Cardiac muscle cell (in vitro differentiated cells and primary cell): ENCODE results near the gene KREMEN2. TPM values are rescaled to one million over a fixed set of nuclear protein-coding genes. Genes with fewer than 3 reads are reported as not detected.

Experiments used
- DNase-seq, 2 donors: peaks; one replicate each; pipeline versions ENCODE4 v3.0.0 to v3.0.0-alpha.2; 2010 to 2017; ENCODE audit warnings: low read depth in 1 of 2, low spot score in 1 of 2
- H3K27ac ChIP-seq: fragments of 200-600 bp; sonication (generic); 2 replicates; pipeline ENCODE4 v1.5.1; 2016
- H3K27me3 ChIP-seq: fragments of 200-600 bp; sonication (generic); 2 replicates; pipeline ENCODE4 v1.6.0; 2016; ENCODE audit warnings: control low read depth
- H3K36me3 ChIP-seq: fragments of 200-600 bp; sonication (generic); 2 replicates; pipeline ENCODE4 v1.5.1; 2016; ENCODE audit warnings: control low read depth
- H3K4me1 ChIP-seq: fragments of 200-600 bp; sonication (generic); 2 replicates; pipeline ENCODE4 v1.8.1; 2017; ENCODE audit warnings: low read depth, mild to moderate bottlenecking, mixed run types
- H3K4me3 ChIP-seq: fragments of 200-600 bp; sonication (generic); 2 replicates; pipeline ENCODE4 v1.5.1; 2016; ENCODE audit warnings: mild to moderate bottlenecking
- H3K9me3 ChIP-seq: fragments of 200-600 bp; sonication (generic); 2 replicates; pipeline ENCODE4 v1.5.1; 2017; ENCODE audit warnings: low read depth, mild to moderate bottlenecking, control low read depth
- polyA plus RNA-seq: library from polyadenylated mRNA; unstranded; fragments of >200 nt; fragmentation: Nextera tagmentation; extraction: Ambion mirVana; gene quantifications from 2 replicates; pipeline ENCODE4 v1.2.1, GENCODE V29; 2016
- total RNA-seq: library from RNA; depleted of rRNA; stranded (reverse); fragments of >200 nt; gene quantifications from 2 replicates; pipeline ENCODE4 v1.2.3, GENCODE V29; 2016
- TF ChIP-seq, protein P1 (sequence below): IDR thresholded peaks from 2 replicates; pipeline ENCODE4 v1.5.1; 2012; ENCODE audit warnings: low read depth, mild to moderate bottlenecking, low read length

Gene KREMEN2
- total and polyA plus RNA-seq, 2 experiments from 2014 or later, result 2.5 to 3.9 TPM

GRCh38 chr16:2955779-2956578 is 8.1 kb upstream of the KREMEN2 start:
- TF ChIP-seq, protein P1, sequence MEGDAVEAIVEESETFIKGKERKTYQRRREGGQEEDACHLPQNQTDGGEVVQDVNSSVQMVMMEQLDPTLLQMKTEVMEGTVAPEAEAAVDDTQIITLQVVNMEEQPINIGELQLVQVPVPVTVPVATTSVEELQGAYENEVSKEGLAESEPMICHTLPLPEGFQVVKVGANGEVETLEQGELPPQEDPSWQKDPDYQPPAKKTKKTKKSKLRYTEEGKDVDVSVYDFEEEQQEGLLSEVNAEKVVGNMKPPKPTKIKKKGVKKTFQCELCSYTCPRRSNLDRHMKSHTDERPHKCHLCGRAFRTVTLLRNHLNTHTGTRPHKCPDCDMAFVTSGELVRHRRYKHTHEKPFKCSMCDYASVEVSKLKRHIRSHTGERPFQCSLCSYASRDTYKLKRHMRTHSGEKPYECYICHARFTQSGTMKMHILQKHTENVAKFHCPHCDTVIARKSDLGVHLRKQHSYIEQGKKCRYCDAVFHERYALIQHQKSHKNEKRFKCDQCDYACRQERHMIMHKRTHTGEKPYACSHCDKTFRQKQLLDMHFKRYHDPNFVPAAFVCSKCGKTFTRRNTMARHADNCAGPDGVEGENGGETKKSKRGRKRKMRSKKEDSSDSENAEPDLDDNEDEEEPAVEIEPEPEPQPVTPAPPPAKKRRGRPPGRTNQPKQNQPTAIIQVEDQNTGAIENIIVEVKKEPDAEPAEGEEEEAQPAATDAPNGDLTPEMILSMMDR, result no peak
- no peak for DNase-seq

DNA sequence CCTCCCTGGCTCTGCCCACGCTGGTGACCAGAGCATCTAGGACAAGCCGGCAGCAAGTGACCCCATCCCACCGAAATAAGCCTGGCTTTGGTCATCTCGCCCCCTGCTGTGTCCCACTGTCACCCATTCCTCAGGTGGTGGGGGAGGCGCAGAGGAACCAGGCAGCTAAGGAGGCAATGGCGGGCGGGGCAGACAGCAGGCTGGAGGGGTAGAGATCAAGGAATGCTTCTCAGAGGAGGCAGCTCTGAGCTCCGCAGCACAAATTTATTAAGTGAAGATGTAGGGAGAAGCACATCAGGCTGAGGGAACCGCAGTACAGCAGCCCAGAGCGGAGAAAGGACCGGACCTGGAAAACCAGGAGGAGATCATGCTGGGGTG is 7.5 kb upstream of the KREMEN2 start:
- Histone ChIP-seq H3K36me3 (no peaks in the 10 kb centered on the region), H3K4me1 (no peaks in the 10 kb centered on the region), H3K27ac (no peak overlapping the region), H3K4me3 (no peak overlapping the region), H3K27me3 (no peaks in the 10 kb centered on the region), H3K9me3 (no peaks in the 10 kb centered on the region)
- TF ChIP-seq, protein P1, result no peak
- DNase-seq, result no peak

More at GRCh38 chr16:2955779-2956578, 8.1 kb upstream of the KREMEN2 start:
- Histone ChIP-seq H3K36me3 (no peaks in the 10 kb centered on the region), H3K9me3 (no peaks in the 10 kb centered on the region), H3K27ac (no peak overlapping the region), H3K4me1 (no peaks in the 10 kb centered on the region), H3K4me3 (no peak overlapping the region), H3K27me3 (no peaks in the 10 kb centered on the region)

DNA sequence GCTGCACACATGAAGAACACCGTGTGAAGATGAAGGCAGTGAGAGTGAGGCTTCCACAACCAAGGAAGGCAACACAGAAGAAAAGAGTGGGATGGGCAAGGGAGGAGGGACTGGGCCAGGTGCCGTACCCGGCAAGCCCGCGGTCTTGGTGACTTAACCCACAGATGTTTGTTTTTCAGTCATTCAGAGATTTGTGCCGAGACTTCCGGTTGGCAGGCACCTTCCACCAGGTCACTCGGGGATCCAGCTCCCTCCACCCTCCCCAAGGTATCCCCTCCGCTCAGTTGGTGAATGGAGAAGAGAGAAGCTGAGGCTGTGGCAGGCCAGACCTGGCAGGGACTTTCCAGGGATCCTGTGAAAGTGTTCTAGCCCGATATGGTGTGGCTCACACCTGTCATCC is 4.9 kb upstream of the KREMEN2 start:
- H3K27ac ChIP-seq, result no peak overlapping the region
- peaks cover 3% of the 10 kb centered on the region for H3K4me1 ChIP-seq
- no peaks in the 10 kb centered on the region for H3K36me3 ChIP-seq
- TF ChIP-seq, protein P1, result no peak
- peaks cover 21% of the 10 kb centered on the region for H3K27me3 ChIP-seq
- no peaks in the 10 kb centered on the region for H3K9me3 ChIP-seq
- DNase-seq, result no peak
- no peak overlapping the region for H3K4me3 ChIP-seq

DNA sequence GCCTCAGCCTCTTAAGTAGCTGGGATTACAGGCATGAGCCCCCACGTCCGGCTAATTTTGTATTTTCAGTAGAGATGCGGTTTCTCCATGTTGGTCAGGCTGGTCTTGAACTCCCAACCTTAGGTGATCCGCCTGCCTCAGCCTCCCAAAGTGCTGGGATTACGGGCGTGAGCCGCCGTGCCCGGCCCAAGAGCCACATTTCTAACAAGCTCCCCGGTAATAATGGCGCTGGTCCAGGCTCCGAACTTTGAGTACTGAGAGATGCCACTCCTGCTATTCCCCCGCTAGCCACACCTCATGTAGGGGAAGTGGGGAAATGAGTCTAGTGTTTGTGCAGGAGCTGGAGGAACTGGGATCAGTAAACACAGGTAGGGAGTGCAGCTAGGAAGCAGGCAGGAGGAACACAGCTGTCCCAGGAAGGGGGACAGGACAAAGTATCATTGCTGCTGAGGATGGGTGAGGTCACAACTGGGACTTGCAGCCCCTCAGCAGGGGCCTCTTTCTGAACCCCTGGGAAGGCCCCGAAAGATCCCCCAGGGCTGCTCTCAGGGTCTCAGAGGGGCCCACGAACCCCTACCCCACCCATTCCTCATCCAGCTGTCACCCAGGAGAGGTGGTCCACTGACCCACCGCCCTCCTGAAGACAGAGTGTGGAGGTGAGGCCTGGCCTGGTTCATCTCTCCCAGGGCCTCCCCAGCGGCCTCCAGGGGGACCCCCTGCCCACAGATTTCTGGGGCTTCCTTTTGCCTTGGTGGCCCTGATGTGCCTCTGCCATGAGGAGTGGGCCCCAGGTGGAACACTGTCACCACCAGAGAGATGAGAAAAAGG is 3.7 kb upstream of the KREMEN2 start:
- peaks cover 3% of the 10 kb centered on the region for H3K4me1 ChIP-seq
- H3K9me3 ChIP-seq, result no peaks in the 10 kb centered on the region
- TF ChIP-seq, protein P1, result no peak
- H3K27ac ChIP-seq, result no peak overlapping the region
- no peak overlapping the region for H3K4me3 ChIP-seq
- no peak for DNase-seq
- H3K27me3 ChIP-seq, result peaks cover 27% of the 10 kb centered on the region
- H3K36me3 ChIP-seq, result no peaks in the 10 kb centered on the region

GRCh38 chr16:2962334-2963073 is 1.6 kb upstream of the KREMEN2 start:
- Histone ChIP-seq H3K9me3 (no peaks in the 10 kb centered on the region), H3K27me3 (peaks cover 44% of the 10 kb centered on the region), H3K4me1 (peaks cover 3% of the 10 kb centered on the region), H3K27ac (no peak overlapping the region), H3K36me3 (no peaks in the 10 kb centered on the region), H3K4me3 (no peak overlapping the region)
- DNase-seq, result no peak
- TF ChIP-seq, protein P1, result no peak
